Smooth muscle cell (in vitro differentiated cells): Measurements from ENCODE around the gene OR10R2. TPM values are rescaled to one million over a fixed set of nuclear protein-coding genes. Genes with fewer than 3 reads are reported as not detected.

ENCODE experiments used
- DNase-seq: peaks from one replicate; lab custom pipeline; 2025; ENCODE audit not compliant: unreplicated experiment; lab: John Stamatoyannopoulos, UW
- H2AFZ ChIP-seq: fragments of 200-600 bp; sonication (generic); 2 replicates; pipeline ENCODE4 v1.6.0; 2016; ENCODE audit warnings: antibody characterized with exemption, low read depth, mild to moderate bottlenecking
- H3F3A ChIP-seq: fragments of 200-600 bp; sonication (generic); 2 replicates; pipeline ENCODE4 v1.6.0; 2017; ENCODE audit warnings: antibody characterized with exemption, low read depth
- H3K27ac ChIP-seq: fragments of 200-600 bp; sonication (generic); 2 replicates; pipeline ENCODE4 v1.5.1; 2016; ENCODE audit warnings: low read depth, mild to moderate bottlenecking
- H3K27me3 ChIP-seq: fragments of 200-600 bp; sonication (generic); 2 replicates; pipeline ENCODE4 v1.6.1; 2016; ENCODE audit warnings: low read depth, mild to moderate bottlenecking
- H3K36me3 ChIP-seq: fragments of 200-600 bp; sonication (generic); 2 replicates; pipeline ENCODE4 v1.5.1; 2016; ENCODE audit warnings: low read depth
- H3K4me1 ChIP-seq: fragments of 200-600 bp; sonication (generic); 2 replicates; pipeline ENCODE4 v1.5.1; 2016; ENCODE audit warnings: low read depth
- H3K4me2 ChIP-seq: fragments of 200-600 bp; sonication (generic); 2 replicates; pipeline ENCODE4 v1.6.0; 2016; ENCODE audit warnings: mild to moderate bottlenecking
- H3K4me3 ChIP-seq: fragments of 200-600 bp; sonication (generic); 2 replicates; pipeline ENCODE4 v1.5.1; 2016; ENCODE audit warnings: mild to moderate bottlenecking
- H3K79me2 ChIP-seq: fragments of 200-600 bp; sonication (generic); 2 replicates; pipeline ENCODE4 v1.6.0; 2016; ENCODE audit warnings: low read depth, mild to moderate bottlenecking
- H3K9ac ChIP-seq: fragments of 200-600 bp; sonication (generic); 2 replicates; pipeline ENCODE4 v1.6.0; 2016; ENCODE audit warnings: low read depth
- H3K9me3 ChIP-seq: fragments of 200-600 bp; sonication (generic); replicated peaks from 2 replicates; pipeline ENCODE4 v1.5.1; 2016; ENCODE audit warnings: low read depth
- H4K20me1 ChIP-seq: fragments of 200-600 bp; sonication (generic); 2 replicates; pipeline ENCODE4 v1.6.0; 2016; ENCODE audit warnings: low read depth
- CTCF ChIP-seq: fragments of 200-600 bp; sonication (generic); IDR thresholded peaks from 2 replicates; pipeline ENCODE4 v1.5.1; 2017; ENCODE audit warnings: borderline replicate concordance, mild to moderate bottlenecking, antibody characterized with exemption; ENCODE audit not compliant: insufficient read depth, poor library complexity, severe bottlenecking
- WGBS: methylation state at CpG from one replicate; pipeline ENCODE4 v1.1.7; 2016; ENCODE audit warnings: low lambda C conversion rate; 5-methylcytosine and 5-hydroxymethylcytosine counted together
- polyA plus RNA-seq: library from polyadenylated mRNA; unstranded; fragments of >200 nt; fragmentation: Nextera tagmentation; extraction: Ambion mirVana; gene quantifications from 2 replicates; pipeline ENCODE4 v1.2.1, GENCODE V29; 2016
- total RNA-seq: library from RNA; depleted of rRNA; stranded (reverse); fragments of >200 nt; gene quantifications from 2 replicates; pipeline ENCODE4 v1.2.3, GENCODE V29; 2014

The OR10R2 gene
- total and polyA plus RNA-seq, 2 experiments from 2014 or later = not detected

- no peak overlapping the region for H3K9ac ChIP-seq
- H2AFZ ChIP-seq = no peak overlapping the region
- no peak overlapping the region for H3K4me2 ChIP-seq
- H3K9me3 ChIP-seq = no peaks in the 10 kb centered on the region
- TF ChIP-seq CTCF = no peak
- no peaks in the 10 kb centered on the region for H3F3A ChIP-seq
- H3K4me3 ChIP-seq = no peak overlapping the region
- H4K20me1 ChIP-seq = no peaks in the 10 kb centered on the region
- H3K27ac ChIP-seq = no peak overlapping the region
- no peaks in the 10 kb centered on the region for H3K27me3 ChIP-seq
- no peaks in the 10 kb centered on the region for H3K4me1 ChIP-seq
- no peaks in the 10 kb centered on the region for H3K36me3 ChIP-seq
- no peak for DNase-seq
- no peaks in the 10 kb centered on the region for H3K79me2 ChIP-seq
These were observed 13.8 kb upstream of the OR10R2 start for GRCh38 chr1:158458263-158458662.

GRCh38 chr1:158461534-158461933 lies 10.5 kb upstream of the OR10R2 start, which contains the start of gene OR10K1:
OR10K1 (plus strand) TSS chr1:158461834; CDS start chr1:158465562, 3,728 bp downstream.
- no peak for TF ChIP-seq CTCF
- H2AFZ ChIP-seq = no peak within 1 kb of the TSS
- 80% methylated on average over 2 of the region's 2 CpGs for whole genome bisulfite sequencing

GRCh38 chr1:158485455-158485854 lies 13.4 kb downstream of the OR10R2 start:
- Histone ChIP-seq H3K9me3 (no peaks in the 10 kb centered on the region), H3K4me3 (no peak overlapping the region), H3K79me2 (no peaks in the 10 kb centered on the region), H3K9ac (no peak overlapping the region), H3K4me2 (no peak overlapping the region), H2AFZ (no peak overlapping the region), H3K27me3 (no peaks in the 10 kb centered on the region), H3K36me3 (no peaks in the 10 kb centered on the region), H3F3A (no peaks in the 10 kb centered on the region), H4K20me1 (no peaks in the 10 kb centered on the region), H3K27ac (no peak overlapping the region), H3K4me1 (no peaks in the 10 kb centered on the region)
- no peak for DNase-seq
- 68% methylated on average over 2 of the region's 2 CpGs for WGBS
- no peak for TF ChIP-seq CTCF

More at GRCh38 chr1:158461534-158461933, 10.5 kb upstream of the OR10R2 start, which contains the start of gene OR10K1:
- Histone ChIP-seq H3K27me3 (no peaks in the 10 kb centered on the region), H3K9me3 (no peaks in the 10 kb centered on the region), H3K4me2 (no peak within 1 kb of the TSS), H3K79me2 (no peaks in the 10 kb centered on the region), H4K20me1 (no peaks in the 10 kb centered on the region), H3F3A (no peaks in the 10 kb centered on the region), H3K4me3 (no peak within 1 kb of the TSS), H3K4me1 (no peaks in the 10 kb centered on the region), H3K27ac (no peak within 1 kb of the TSS), H3K9ac (no peak within 1 kb of the TSS), H3K36me3 (no peaks in the 10 kb centered on the region)
- DNase-seq = no peak

- H3K4me2 ChIP-seq = no peak overlapping the region
- TF ChIP-seq CTCF = no peak
- 84% methylated on average over 3 of the region's 3 CpGs for WGBS
These were observed 19.3 kb downstream of the OR10R2 start for GRCh38 chr1:158491316-158491715.

More at GRCh38 chr1:158491316-158491715, 19.3 kb downstream of the OR10R2 start:
- Histone ChIP-seq H3K9ac (no peak overlapping the region), H3K79me2 (no peaks in the 10 kb centered on the region), H3K36me3 (no peaks in the 10 kb centered on the region), H3K27ac (no peak overlapping the region), H3K4me3 (no peak overlapping the region), H4K20me1 (no peaks in the 10 kb centered on the region), H3F3A (no peaks in the 10 kb centered on the region), H3K27me3 (no peaks in the 10 kb centered on the region), H2AFZ (no peak overlapping the region), H3K4me1 (no peaks in the 10 kb centered on the region), H3K9me3 (no peaks in the 10 kb centered on the region)
- DNase-seq = no peak
